NCI-H2171 treated with DMSO at 0.1 percent for 48 hours (cell line): ENCODE measurements around the gene PLD5.
"Not testable (repeated sequence)": the region's sequence is repeated elsewhere in the genome, so short reads cannot be mapped to it uniquely, and the experiment has no call there.

Source experiments
- DNase-seq: peaks from one replicate; lab custom pipeline; 2025; lab: John Stamatoyannopoulos, UW

The PLD5 gene

GRCh38 chr1:242210316-242210715, 314.2 kb downstream of the PLD5 start:
- DNase-seq, result not testable (repeated sequence)

GRCh38 chr1:242209063-242209462, 315.4 kb downstream of the PLD5 start:
- no peak for DNase-seq

GRCh38 chr1:242208021-242208420, 316.5 kb downstream of the PLD5 start:
- no peak for DNase-seq

GRCh38 chr1:242206994-242207393, 317.5 kb downstream of the PLD5 start:
- no peak for DNase-seq

GRCh38 chr1:242205622-242206489, 318.6 kb downstream of the PLD5 start:
- DNase-seq, result no peak

- no peak for DNase-seq
These were observed 321.2 kb downstream of the PLD5 start for GRCh38 chr1:242203262-242203661.

GRCh38 chr1:242201090-242201489, 323.4 kb downstream of the PLD5 start:
- no peak for DNase-seq

GRCh38 chr1:242199776-242200458, 324.6 kb downstream of the PLD5 start:
- DNase-seq, result no peak

- DNase-seq, result no peak
These were observed 326.3 kb downstream of the PLD5 start for GRCh38 chr1:242197907-242198820.

GRCh38 chr1:242196914-242197313, 327.6 kb downstream of the PLD5 start:
- DNase-seq, result no peak

- DNase-seq, result no peak
These were observed 328.4 kb downstream of the PLD5 start for GRCh38 chr1:242196101-242196500.

- DNase-seq, result no peak
These were observed 334.9 kb downstream of the PLD5 start for GRCh38 chr1:242189591-242189990.

GRCh38 chr1:242187816-242188215, 336.7 kb downstream of the PLD5 start:
- DNase-seq, result no peak

- no peak for DNase-seq
These were observed 337.3 kb downstream of the PLD5 start for GRCh38 chr1:242187171-242187570.

GRCh38 chr1:242185731-242186130, 338.8 kb downstream of the PLD5 start:
- peak; percentile 96 for DNase-seq

GRCh38 chr1:242184955-242185354, 339.5 kb downstream of the PLD5 start:
- DNase-seq, result peak; percentile 81

- DNase-seq, result not testable (repeated sequence)
These were observed 344.7 kb downstream of the PLD5 start for GRCh38 chr1:242179767-242180166.

GRCh38 chr1:242178924-242179708, 345.4 kb downstream of the PLD5 start:
- peak; percentile 32 for DNase-seq

- no peak for DNase-seq
These were observed 346.1 kb downstream of the PLD5 start for GRCh38 chr1:242178436-242178835.

GRCh38 chr1:242162140-242162539, 362.4 kb downstream of the PLD5 start:
- DNase-seq, result no peak
